KBM-7 (cell line): ENCODE results near the gene PLSCR3.

Experiments used
- DNase-seq: peaks from one replicate; pipeline ENCODE4 v3.0.0-alpha.2; 2015
- in situ Hi-C: fragments of 300-500 bp; cut with MboI; formaldehyde crosslinking; loops from 2 replicates; pipeline ENCODE4 v1.14.3; 2020; ENCODE audit warnings: low sequenced_read_pairs, low pct_unique_long_range_greater_than_20kb, mixed read lengths

PLSCR3 gene

GRCh38 chr17:7394452-7395191, at the start of gene PLSCR3:
TSS of gene PLSCR3 (minus strand) at chr17:7394525. CDS start at chr17:7394110, 415 bp downstream.
- in situ Hi-C loops = no loop called here
- peak; percentile 79 for DNase-seq

DNA sequence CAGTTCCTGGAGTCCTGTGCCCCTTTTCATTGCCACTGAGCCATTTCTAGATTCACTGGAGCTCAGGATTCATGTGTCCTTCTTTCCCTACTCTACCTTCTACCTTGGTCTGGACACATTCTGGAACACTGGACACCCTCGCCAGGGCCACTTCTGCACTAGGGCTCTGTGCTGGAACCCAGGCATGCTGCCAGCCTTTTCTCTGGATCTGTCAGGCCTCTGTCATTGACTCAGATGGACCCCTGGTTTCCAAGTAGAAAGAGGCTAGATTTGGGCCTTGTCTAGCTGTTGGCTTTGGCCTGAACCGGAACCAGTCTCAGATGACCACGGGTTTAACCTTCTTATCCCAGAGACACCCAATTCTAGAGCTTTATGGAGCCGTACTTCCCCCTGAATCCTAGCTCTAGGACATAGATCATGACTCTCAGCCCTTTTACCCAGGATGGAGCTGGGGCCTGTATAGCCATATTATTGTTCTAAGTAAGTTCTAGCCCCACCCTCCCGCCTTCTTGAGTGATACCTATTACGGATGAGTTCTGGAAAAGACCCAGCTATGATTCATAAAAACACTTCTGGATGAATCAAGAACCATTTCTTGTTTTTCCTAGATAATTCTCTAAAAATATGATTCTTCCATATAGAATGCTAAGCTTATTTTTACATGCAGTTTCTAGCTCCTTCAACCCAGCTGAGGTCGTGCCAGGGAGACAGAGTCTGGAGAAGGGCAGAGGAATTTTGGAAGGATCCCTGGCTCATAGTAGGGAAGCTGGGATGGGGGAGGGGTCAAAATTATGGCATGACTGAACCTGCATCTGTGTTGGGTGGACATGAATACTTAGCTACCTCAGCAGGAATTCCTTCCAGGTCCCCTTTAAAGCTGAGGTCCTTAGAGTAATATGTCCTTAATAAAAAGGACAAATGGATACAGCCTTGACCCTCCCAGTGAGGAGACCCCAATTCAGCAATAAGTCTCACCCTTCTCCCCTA, 49.5 kb upstream of the PLSCR3 start:
- in situ Hi-C loops = no loop called here
- DNase-seq = no peak

DNA sequence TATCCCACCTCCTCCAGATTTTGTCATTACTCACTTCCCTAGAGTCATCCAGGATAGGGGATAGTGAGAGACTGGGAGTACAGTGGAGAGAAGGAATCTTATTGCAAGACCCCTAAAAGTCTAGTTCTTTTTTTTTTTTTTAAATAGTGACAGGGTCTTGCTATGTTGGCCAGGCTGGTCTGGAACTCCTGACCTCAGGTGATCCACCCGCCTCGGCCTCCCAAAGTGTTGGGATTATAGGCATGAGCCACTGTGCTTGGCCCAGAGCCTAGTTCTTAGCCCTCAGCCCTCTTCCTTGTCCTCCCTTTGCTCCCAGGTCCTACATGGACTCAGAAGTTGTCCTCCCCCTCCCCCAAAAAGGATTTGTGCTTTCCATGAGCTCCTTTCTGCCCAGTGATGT, 47.8 kb upstream of the PLSCR3 start:
- in situ Hi-C loops = no loop called here
- DNase-seq = no peak

DNA sequence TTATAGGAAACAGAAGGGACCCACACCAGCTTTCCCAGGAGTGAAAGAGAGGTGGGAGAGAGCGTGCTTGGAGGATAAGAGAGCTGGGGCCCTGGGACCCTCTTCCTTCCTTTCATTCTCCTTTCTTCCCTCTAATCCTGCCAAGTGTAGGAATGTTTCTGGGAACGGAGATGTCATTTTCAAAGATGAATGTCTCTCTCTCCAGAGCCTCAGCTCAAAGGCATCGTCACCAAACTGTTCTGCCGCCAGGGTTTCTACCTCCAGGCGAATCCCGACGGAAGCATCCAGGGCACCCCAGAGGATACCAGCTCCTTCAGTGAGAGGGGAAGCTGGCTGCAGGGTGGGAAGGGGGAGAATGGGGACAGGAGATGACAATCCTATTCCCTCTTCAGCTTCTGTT, 46.9 kb upstream of the PLSCR3 start:
- in situ Hi-C loops = no loop called here
- DNase-seq = no peak

DNA sequence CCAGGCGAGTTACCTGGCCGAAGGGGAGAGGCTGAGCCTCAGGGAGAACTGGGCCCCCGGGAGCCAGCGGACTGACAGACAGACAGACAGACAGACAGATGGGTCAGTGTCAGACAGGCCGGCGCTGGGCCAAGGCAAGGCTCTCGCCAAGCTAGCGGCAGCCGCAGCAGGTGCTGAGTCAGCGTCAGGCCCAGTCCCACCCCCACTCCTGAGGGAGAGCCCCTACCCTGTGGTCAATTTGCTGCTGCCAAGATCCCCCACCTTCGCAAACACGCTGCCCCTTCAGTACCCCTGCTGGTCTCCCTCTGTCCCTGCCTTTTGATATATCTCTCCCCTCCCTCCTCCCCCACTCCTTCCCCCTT, 46.5 kb upstream of the PLSCR3 start:
- DNase-seq = no peak
- in situ Hi-C loops = no loop called here

- no peak for DNase-seq
- in situ Hi-C loops = no loop called here
Observed at GRCh38 chr17:7440113-7440833, 45.9 kb upstream of the PLSCR3 start.

DNA sequence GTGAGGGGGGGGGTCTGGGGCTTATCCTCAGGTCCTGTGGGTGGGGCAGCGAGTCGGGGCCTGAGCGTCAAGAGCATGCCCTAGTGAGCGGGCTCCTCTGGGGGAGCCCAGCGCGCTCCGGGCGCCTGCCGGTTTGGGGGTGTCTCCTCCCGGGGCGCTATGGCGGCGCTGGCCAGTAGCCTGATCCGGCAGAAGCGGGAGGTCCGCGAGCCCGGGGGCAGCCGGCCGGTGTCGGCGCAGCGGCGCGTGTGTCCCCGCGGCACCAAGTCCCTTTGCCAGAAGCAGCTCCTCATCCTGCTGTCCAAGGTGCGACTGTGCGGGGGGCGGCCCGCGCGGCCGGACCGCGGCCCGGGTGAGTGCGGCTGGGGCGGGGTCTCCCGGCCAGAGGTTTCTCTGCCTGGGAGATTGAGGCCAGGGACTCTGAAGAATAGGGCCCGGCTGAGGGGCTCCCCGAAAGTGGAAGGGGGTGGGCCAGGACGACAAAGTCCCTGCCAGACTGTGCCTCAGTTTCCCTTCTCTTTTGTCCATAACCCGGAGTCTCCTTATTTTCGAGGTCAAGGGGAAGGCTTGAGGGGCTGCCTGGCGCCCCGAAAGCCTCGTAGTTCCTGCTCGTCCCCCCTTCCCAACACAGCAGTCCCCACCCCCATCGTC, 45.3 kb upstream of the PLSCR3 start, which contains the start of gene FGF11:
TSS of gene FGF11 (plus strand) at position 51 of the 651 bp plus-strand sequence. CDS start at position 160, 109 bp downstream.
- DNase-seq = no peak
- in situ Hi-C loops = no loop called here

DNA sequence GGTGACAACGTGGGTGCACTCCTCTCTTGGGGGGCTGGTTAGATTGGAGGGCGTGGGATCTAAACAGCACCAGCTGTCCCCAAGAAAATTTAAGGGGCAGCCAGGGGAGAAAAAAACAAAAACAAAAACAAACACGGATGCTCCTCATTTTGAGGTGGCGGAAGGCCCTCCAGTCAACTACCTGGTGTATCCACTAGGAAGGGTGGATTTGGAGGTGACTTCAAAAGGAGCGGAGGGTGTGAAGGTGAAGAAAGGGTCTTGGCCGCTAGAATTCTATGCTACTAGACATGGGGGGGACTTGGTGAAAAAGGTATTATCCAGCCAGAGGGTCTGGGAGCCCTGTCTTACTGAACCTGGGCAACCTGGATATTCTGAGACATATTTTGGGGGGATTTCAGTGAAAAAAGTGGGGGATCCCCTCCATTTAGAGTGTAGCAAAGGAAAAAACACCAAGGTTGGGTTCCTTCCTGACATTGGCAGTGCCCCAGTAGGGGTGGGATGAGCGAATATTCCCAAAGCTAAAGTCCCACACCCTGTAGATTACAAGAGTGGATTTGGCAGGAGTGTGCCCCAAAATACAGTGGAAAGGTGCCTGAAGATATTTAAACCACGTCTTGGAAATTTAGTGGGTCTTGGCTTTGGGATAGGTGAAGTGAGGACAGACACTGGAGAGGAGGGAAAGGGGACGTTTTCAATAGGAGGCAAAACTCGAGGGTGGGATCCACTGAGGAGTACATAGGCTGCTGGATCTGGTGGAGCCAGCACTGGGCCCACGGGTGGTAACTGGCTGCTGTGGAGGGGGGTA, 44.5 kb upstream of the PLSCR3 start:
- DNase-seq = no peak
- in situ Hi-C loops = no loop called here

GRCh38 chr17:7437950-7438614, 43.8 kb upstream of the PLSCR3 start:
- in situ Hi-C loops = no loop called here
- DNase-seq = peak; percentile 68

DNA sequence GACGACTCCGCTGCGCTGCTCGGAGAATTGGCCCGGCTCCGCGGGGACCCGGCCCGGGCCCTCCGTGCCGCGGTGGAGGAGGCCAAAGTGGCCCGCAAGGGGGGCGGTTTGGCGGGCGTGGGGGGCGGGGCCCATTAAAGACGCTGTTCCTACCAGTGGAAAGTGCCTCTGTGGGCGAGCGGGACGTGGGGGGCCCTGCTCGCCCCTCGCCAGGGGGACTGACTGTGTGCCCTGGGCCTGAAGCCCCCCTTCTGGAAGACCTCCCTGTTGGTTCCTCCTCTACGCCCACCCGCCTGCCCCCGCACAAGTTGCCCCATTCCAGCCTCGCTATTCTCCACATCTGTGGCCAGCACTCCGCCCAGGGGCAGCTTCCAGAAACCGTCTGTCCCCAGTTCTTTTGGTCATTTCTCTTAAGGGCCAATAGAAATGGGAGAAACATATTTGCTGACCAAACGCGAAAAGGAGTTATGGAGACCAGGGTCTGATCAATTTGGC, 43.1 kb upstream of the PLSCR3 start:
- in situ Hi-C loops = no loop called here
- DNase-seq = no peak

- DNase-seq = peak; percentile 85
- in situ Hi-C loops = no loop called here
Observed at GRCh38 chr17:7436556-7437368, 42.4 kb upstream of the PLSCR3 start.

- peak; percentile 87 for DNase-seq
- in situ Hi-C loops = no loop called here
Observed at GRCh38 chr17:7435676-7436555, 41.6 kb upstream of the PLSCR3 start.

DNA sequence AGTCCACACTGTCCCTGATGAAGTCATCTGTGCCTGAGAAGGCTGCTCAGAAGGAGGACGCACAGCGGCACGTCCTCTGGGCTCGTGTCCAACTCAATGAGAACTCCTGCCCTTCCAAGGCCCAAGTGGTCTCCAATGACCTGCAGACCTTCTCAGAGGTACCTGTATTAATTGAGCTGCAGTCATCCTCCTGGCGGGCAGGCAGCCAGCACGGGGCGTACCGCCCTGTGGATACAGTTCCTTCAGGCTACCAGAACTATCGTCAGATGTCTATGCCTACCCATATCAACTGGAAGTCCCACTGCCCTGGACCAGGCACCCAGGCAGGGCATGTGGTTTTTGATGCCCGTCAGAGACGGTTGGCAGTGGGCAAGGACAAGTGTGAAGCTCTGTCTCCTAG, 38.0 kb upstream of the PLSCR3 start:
- no peak for DNase-seq
- in situ Hi-C loops = no loop called here

DNA sequence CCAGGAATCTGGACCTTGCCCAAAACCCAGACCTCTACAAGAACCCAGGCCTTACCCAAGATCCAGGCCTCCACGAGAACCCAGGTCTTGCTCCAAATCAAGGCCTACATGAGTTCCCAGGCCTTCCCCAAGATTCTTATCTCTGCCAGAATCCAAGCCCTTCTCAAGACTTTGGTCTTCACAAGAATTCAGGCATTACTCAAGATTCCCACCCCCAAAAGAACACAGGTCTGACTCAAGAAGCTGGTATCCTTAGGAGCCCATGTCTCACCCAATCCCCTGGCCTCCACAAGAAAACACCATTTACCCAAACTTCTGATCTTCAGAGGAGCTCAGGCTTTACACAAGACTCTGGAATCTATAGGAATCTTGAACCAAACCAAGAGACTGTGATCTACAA, 36.9 kb upstream of the PLSCR3 start:
- in situ Hi-C loops = no loop called here
- no peak for DNase-seq

DNA sequence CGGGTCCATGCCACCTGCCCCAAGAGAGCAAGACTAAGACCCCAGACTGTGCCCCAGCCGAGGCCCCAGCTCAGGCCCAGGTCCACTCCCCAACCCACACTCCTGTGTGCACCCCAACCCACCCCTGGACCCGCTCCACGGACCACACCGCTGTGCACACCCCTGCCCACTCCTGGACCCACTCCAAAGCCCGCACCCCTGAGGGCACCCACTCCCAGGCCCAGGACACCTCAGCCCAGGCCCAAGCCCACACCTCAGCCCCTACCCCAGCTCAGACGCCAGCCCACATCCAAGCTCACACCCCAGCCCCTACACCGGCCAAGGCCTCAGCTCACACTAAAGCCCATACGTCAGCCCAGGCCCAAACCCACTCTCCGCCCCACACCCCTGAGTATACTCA, 35.4 kb upstream of the PLSCR3 start:
- in situ Hi-C loops = no loop called here

DNA sequence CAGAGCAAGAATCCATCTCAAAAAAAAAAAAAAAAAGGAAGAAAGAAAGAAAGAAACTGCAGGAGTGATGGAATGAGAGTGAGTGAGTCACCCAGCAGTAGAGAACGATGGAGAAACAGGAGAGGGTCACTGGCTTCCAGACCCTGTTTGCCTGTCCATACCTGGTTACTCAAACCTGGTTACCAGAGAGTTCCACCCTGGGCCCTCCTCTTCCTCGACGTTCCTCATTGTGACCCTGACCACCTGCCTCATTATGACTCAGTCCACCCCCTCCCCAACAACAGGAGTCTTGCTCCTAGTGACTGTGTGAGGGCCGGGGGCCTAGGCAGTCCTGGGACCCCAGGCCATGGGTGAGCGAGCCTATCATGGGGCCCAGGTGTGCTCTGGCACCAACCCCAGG, 34.2 kb upstream of the PLSCR3 start, which contains the start of gene SPEM3:
TSS of gene SPEM3 (plus strand) at position 301 of the 400 bp plus-strand sequence. CDS start at position 347, 46 bp downstream.
- no peak for DNase-seq
- in situ Hi-C loops = no loop called here

More for the DNA sequence above, 35.4 kb upstream of the PLSCR3 start:
- no peak for DNase-seq
